ENCODE data around the gene NGF.
A peak's percentile ranks its signal among the peaks of the same experiment; 100 is the strongest.

Gene NGF

DNA sequence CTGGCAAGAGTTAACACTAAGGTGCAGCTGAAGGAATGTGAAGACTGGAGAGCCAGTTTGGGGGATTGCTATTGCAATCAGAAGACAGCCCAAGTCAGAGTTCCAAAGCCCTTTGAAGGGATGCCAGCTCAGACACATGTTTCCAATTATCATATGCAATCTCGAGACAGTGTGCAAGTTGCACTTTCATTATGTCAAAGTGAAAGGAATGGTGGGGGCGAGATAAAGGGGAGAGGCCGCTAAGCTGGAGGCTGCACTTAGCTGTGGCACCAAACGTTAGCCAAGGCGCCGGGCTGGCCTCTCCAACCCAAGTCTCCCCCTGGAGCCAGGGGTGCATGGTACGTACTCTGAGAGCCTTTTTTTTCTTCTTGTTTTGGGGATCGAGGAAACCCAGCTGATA lies 58.0 kb downstream of the NGF start:
- no peaks in the 10 kb centered on the region for H3K36me3 ChIP-seq
- H3K9me3 ChIP-seq, result no peaks in the 10 kb centered on the region
- no peak overlapping the region for H3K4me3 ChIP-seq (ENCODE audit: low read depth, low read length)
- no peak for DNase-seq
- H3K27me3 ChIP-seq, result no peaks in the 10 kb centered on the region
- TF ChIP-seq, protein P1, sequence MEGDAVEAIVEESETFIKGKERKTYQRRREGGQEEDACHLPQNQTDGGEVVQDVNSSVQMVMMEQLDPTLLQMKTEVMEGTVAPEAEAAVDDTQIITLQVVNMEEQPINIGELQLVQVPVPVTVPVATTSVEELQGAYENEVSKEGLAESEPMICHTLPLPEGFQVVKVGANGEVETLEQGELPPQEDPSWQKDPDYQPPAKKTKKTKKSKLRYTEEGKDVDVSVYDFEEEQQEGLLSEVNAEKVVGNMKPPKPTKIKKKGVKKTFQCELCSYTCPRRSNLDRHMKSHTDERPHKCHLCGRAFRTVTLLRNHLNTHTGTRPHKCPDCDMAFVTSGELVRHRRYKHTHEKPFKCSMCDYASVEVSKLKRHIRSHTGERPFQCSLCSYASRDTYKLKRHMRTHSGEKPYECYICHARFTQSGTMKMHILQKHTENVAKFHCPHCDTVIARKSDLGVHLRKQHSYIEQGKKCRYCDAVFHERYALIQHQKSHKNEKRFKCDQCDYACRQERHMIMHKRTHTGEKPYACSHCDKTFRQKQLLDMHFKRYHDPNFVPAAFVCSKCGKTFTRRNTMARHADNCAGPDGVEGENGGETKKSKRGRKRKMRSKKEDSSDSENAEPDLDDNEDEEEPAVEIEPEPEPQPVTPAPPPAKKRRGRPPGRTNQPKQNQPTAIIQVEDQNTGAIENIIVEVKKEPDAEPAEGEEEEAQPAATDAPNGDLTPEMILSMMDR (IDR thresholded peaks at IDR 0.05; ENCODE audit: low read depth, low read length), result no peak
- no peaks in the 10 kb centered on the region for H3K4me1 ChIP-seq

DNA sequence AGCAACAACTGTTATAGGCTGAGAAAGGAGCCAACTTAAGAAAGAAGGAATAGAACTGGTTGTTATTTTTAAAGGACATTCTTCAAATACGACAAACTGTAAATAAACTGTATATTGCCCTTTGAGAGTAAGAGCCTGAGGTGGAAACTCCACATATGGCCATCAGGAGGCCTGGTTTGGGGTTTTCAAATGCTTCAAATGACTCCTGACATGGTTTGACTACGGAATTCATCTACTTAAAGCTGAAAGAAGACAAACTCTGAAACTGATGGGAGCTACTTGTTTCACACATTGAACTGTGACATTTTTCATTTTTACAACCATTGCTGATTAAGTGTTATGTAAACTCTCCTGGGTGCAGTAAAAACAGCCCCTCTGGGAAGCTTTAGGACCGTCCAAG lies 59.8 kb downstream of the NGF start:
- Histone ChIP-seq H3K4me3 (ENCODE audit: low read depth, low read length) (no peak overlapping the region), H3K4me1 (no peaks in the 10 kb centered on the region), H3K36me3 (no peaks in the 10 kb centered on the region), H3K9me3 (no peaks in the 10 kb centered on the region), H3K27me3 (no peaks in the 10 kb centered on the region)
- TF ChIP-seq, protein P1 (IDR thresholded peaks at IDR 0.05; ENCODE audit: low read depth, low read length), result no peak
- no peak for DNase-seq

DNA sequence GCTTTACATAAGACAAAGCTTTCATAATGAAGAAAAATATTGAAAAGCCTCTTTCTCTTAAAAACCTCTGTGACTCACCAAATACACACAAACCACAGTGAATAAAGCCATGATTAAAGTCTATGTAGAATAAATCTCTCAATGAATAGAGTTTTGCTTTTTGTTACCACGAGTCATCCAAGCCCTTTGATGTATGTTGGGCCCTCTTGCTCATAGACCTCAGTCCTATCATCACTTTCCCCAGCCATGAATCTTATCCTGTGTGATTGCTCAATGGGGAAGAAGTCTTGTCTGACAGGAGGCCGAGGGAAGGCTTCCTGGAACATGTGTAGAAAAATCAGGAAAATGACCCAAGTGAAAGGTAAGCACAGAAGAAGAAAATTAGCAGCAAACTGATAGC lies 60.8 kb downstream of the NGF start:
- Histone ChIP-seq H3K4me3 (ENCODE audit: low read depth, low read length) (no peak overlapping the region), H3K4me1 (no peaks in the 10 kb centered on the region), H3K9me3 (no peaks in the 10 kb centered on the region), H3K36me3 (no peaks in the 10 kb centered on the region), H3K27me3 (no peaks in the 10 kb centered on the region)
- TF ChIP-seq, protein P1 (IDR thresholded peaks at IDR 0.05; ENCODE audit: low read depth, low read length), result no peak
- no peak for DNase-seq

DNA sequence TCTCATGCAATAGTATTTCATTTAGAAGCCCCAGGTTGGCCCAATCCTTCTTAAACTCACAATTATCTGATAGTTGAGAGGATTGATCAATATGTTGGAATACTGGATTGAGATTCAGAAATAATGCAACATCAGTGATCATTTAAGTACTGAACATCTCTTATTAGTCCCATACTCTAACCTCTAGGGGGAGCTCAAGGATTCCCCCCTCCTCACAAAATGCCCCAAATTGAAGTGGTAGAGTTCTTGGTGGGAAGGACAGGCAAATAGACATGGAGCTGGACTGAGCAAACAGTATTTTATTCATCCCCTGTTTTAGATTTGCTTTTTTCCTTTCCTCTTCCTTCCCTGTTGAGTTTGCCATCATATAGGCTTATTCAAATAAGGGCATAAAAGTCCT lies 62.8 kb downstream of the NGF start:
- H3K4me1 ChIP-seq, result no peaks in the 10 kb centered on the region
- H3K4me3 ChIP-seq (ENCODE audit: low read depth, low read length), result no peak overlapping the region
- no peaks in the 10 kb centered on the region for H3K9me3 ChIP-seq
- no peaks in the 10 kb centered on the region for H3K36me3 ChIP-seq
- DNase-seq, result no peak
- no peaks in the 10 kb centered on the region for H3K27me3 ChIP-seq
- TF ChIP-seq, protein P1 (IDR thresholded peaks at IDR 0.05; ENCODE audit: low read depth, low read length), result peak; percentile 54

DNA sequence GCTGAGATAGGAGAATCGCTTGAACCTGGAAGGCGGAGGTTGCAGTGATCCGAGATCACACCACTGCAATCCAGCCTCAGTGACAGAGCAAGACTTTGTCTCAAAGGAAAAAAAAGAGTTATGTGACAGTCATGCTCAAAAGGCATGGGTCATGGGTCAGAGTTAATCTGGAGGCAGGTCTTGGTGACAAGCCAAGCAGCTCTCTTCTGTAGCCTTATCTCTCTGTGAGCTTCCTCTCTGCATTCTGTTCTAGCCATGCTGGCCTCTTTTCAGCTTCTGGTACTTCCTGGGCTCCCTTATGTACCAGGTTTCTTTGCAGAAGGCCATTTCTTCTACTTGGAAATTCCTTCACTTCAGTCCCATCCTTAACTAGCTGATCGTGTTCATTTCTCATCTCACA lies 63.6 kb downstream of the NGF start:
- DNase-seq, result no peak
- Histone ChIP-seq H3K36me3 (no peaks in the 10 kb centered on the region), H3K9me3 (no peaks in the 10 kb centered on the region), H3K27me3 (no peaks in the 10 kb centered on the region), H3K4me3 (ENCODE audit: low read depth, low read length) (no peak overlapping the region), H3K4me1 (no peaks in the 10 kb centered on the region)
- TF ChIP-seq, protein P1 (IDR thresholded peaks at IDR 0.05; ENCODE audit: low read depth, low read length), result no peak

DNA sequence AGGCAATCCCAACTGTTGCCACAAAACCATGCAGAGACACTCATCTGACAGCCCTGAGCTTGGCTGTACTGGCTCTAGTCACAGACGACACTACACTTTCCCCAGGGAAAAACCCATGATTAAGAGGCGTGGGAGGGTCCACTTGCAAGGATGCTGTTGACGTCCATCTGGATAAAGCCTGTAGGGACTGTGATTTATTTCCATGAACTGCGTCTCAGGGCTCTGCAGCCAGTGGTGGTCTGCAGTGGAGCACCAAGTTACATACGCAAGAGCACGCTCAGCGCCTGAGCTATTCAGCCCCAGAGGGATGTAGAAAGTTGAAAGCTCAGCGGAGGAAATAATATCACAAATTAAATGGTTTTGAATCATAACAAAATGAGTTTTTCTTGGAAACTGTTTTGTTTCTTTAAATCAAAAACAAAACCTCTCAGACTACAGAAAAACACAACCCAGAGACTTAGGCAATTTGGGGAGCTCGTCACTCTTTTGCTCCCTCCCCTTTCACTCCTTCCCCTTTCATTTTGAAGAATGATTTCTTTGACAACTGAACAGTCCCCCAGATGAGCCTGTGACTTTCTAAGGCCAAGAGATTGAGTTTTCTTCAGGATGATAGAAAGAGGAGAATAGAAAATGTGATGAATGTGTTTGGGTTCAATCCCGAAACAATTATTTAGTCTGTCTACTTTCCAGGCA lies 71.2 kb downstream of the NGF start:
- Histone ChIP-seq H3K4me1 (no peaks in the 10 kb centered on the region), H3K27me3 (no peaks in the 10 kb centered on the region), H3K36me3 (no peaks in the 10 kb centered on the region), H3K4me3 (ENCODE audit: low read depth, low read length) (no peak overlapping the region), H3K9me3 (no peaks in the 10 kb centered on the region)
- TF ChIP-seq, protein P1 (IDR thresholded peaks at IDR 0.05; ENCODE audit: low read depth, low read length), result no peak
- DNase-seq, result peak; percentile 15
